ENCODE measurements around the gene CLMP.

CLMP gene

GRCh38 chr11:123052901-123053721, 141.9 kb downstream of the CLMP start:
- no peak overlapping the region for H3K27ac Mint-ChIP-seq
- peaks cover 63% of the 10 kb centered on the region for H3K36me3 Mint-ChIP-seq (ENCODE audit: insufficient read depth)
- no peaks in the 10 kb centered on the region for H3K27me3 Mint-ChIP-seq
- ATAC-seq (replicated peaks) (no peak), DNase-seq (no peak)
- H3K9me3 Mint-ChIP-seq, result no peaks in the 10 kb centered on the region
- H3K4me1 Mint-ChIP-seq (ENCODE audit: low read depth in 2 of 2), result peaks cover 34 to 35% of the 10 kb centered on the region in 2 donors
- H3K4me3 Mint-ChIP-seq, result no peak overlapping the region

GRCh38 chr11:123051634-123052033, 143.4 kb downstream of the CLMP start:
- H3K4me3 Mint-ChIP-seq, result no peak overlapping the region
- DNase-seq (no peak), ATAC-seq (replicated peaks) (no peak)
- no peaks in the 10 kb centered on the region for H3K27me3 Mint-ChIP-seq
- H3K36me3 Mint-ChIP-seq (ENCODE audit: insufficient read depth), result peaks cover 48% of the 10 kb centered on the region
- peaks cover 19 to 20% of the 10 kb centered on the region in 2 donors for H3K4me1 Mint-ChIP-seq (ENCODE audit: low read depth in 2 of 2)
- H3K9me3 Mint-ChIP-seq, result no peaks in the 10 kb centered on the region
- no peak overlapping the region for H3K27ac Mint-ChIP-seq

- ATAC-seq (replicated peaks), result no peak
- H3K4me1 Mint-ChIP-seq (ENCODE audit: low read depth in 2 of 2), result peaks cover 14 to 16% of the 10 kb centered on the region in 2 donors
- no peak for DNase-seq
- H3K27me3 Mint-ChIP-seq, result no peaks in the 10 kb centered on the region
- no peaks in the 10 kb centered on the region for H3K9me3 Mint-ChIP-seq
- no peak overlapping the region for H3K4me3 Mint-ChIP-seq
- peaks cover 44% of the 10 kb centered on the region for H3K36me3 Mint-ChIP-seq (ENCODE audit: insufficient read depth)
- H3K27ac Mint-ChIP-seq, result no peak overlapping the region
Measured at GRCh38 chr11:123051146-123051545, 143.9 kb downstream of the CLMP start.

GRCh38 chr11:123047947-123048293, 147.1 kb downstream of the CLMP start:
- no peak overlapping the region for H3K4me3 Mint-ChIP-seq
- DNase-seq (no peak), ATAC-seq (replicated peaks) (no peak)
- no peak overlapping the region for H3K27ac Mint-ChIP-seq
- H3K36me3 Mint-ChIP-seq (ENCODE audit: insufficient read depth), result peaks cover 13% of the 10 kb centered on the region
- H3K27me3 Mint-ChIP-seq, result no peaks in the 10 kb centered on the region
- no peaks in the 10 kb centered on the region for H3K4me1 Mint-ChIP-seq (ENCODE audit: low read depth in 2 of 2)
- H3K9me3 Mint-ChIP-seq, result no peaks in the 10 kb centered on the region

GRCh38 chr11:123047266-123047946, 147.6 kb downstream of the CLMP start:
- DNase-seq (no peak), ATAC-seq (replicated peaks) (no peak)
- Mint-ChIP-seq H3K27me3 (no peaks in the 10 kb centered on the region), H3K36me3 (ENCODE audit: insufficient read depth) (peaks cover 8% of the 10 kb centered on the region), H3K9me3 (no peaks in the 10 kb centered on the region), H3K4me3 (no peak overlapping the region), H3K27ac (no peak overlapping the region), H3K4me1 (ENCODE audit: low read depth in 2 of 2) (no peaks in the 10 kb centered on the region)

GRCh38 chr11:123046473-123047259, 148.4 kb downstream of the CLMP start:
- Mint-ChIP-seq H3K4me3 (no peak overlapping the region), H3K36me3 (ENCODE audit: insufficient read depth) (peaks cover 3% of the 10 kb centered on the region), H3K4me1 (ENCODE audit: low read depth in 2 of 2) (no peaks in the 10 kb centered on the region), H3K27me3 (no peaks in the 10 kb centered on the region), H3K27ac (peak overlapping the region in 1 of 2 donors; percentile 69), H3K9me3 (no peaks in the 10 kb centered on the region)
- DNase-seq (no peak), ATAC-seq (replicated peaks) (no peak)

GRCh38 chr11:123045101-123045500, 149.9 kb downstream of the CLMP start:
- DNase-seq (no peak), ATAC-seq (replicated peaks) (no peak)
- Mint-ChIP-seq H3K27me3 (peaks cover 0 to under 1% of the 10 kb centered on the region in 2 donors), H3K4me3 (no peak overlapping the region), H3K9me3 (no peaks in the 10 kb centered on the region), H3K27ac (no peak overlapping the region), H3K4me1 (ENCODE audit: low read depth in 2 of 2) (no peaks in the 10 kb centered on the region), H3K36me3 (ENCODE audit: insufficient read depth) (no peaks in the 10 kb centered on the region)

GRCh38 chr11:123041185-123041584, 153.9 kb downstream of the CLMP start:
- peaks cover 0 to 8% of the 10 kb centered on the region in 2 donors for H3K27me3 Mint-ChIP-seq
- ATAC-seq (replicated peaks) (no peak), DNase-seq (no peak)
- H3K4me1 Mint-ChIP-seq (ENCODE audit: low read depth in 2 of 2), result no peaks in the 10 kb centered on the region
- no peak overlapping the region for H3K4me3 Mint-ChIP-seq
- H3K36me3 Mint-ChIP-seq (ENCODE audit: insufficient read depth), result no peaks in the 10 kb centered on the region
- H3K27ac Mint-ChIP-seq, result no peak overlapping the region
- no peaks in the 10 kb centered on the region for H3K9me3 Mint-ChIP-seq

GRCh38 chr11:123040111-123040432, 155.0 kb downstream of the CLMP start:
- Mint-ChIP-seq H3K9me3 (no peaks in the 10 kb centered on the region), H3K4me1 (ENCODE audit: low read depth in 2 of 2) (no peaks in the 10 kb centered on the region), H3K27ac (no peak overlapping the region), H3K4me3 (no peak overlapping the region), H3K27me3 (peaks cover 0 to 8% of the 10 kb centered on the region in 2 donors), H3K36me3 (ENCODE audit: insufficient read depth) (no peaks in the 10 kb centered on the region)
- DNase-seq, result no peak
- no peak for ATAC-seq (replicated peaks)

GRCh38 chr11:123035831-123036230, 159.2 kb downstream of the CLMP start:
- no peaks in the 10 kb centered on the region for H3K4me1 Mint-ChIP-seq (ENCODE audit: low read depth in 2 of 2)
- H3K9me3 Mint-ChIP-seq, result no peaks in the 10 kb centered on the region
- H3K27me3 Mint-ChIP-seq, result peaks cover 0 to 8% of the 10 kb centered on the region in 2 donors
- no peak overlapping the region for H3K27ac Mint-ChIP-seq
- ATAC-seq (replicated peaks) (no peak), DNase-seq (no peak)
- H3K36me3 Mint-ChIP-seq (ENCODE audit: insufficient read depth), result no peaks in the 10 kb centered on the region
- H3K4me3 Mint-ChIP-seq, result no peak overlapping the region

GRCh38 chr11:123034597-123034996, 160.5 kb downstream of the CLMP start:
- Mint-ChIP-seq H3K27ac (no peak overlapping the region), H3K36me3 (ENCODE audit: insufficient read depth) (no peaks in the 10 kb centered on the region), H3K4me1 (ENCODE audit: low read depth in 2 of 2) (no peaks in the 10 kb centered on the region), H3K4me3 (no peak overlapping the region), H3K27me3 (peaks cover 0 to 3% of the 10 kb centered on the region in 2 donors), H3K9me3 (no peaks in the 10 kb centered on the region)
- ATAC-seq (replicated peaks) (no peak), DNase-seq (no peak)

GRCh38 chr11:123033895-123034294, 161.2 kb downstream of the CLMP start:
- Mint-ChIP-seq H3K4me1 (ENCODE audit: low read depth in 2 of 2) (no peaks in the 10 kb centered on the region), H3K27me3 (no peaks in the 10 kb centered on the region), H3K36me3 (ENCODE audit: insufficient read depth) (no peaks in the 10 kb centered on the region), H3K9me3 (no peaks in the 10 kb centered on the region), H3K27ac (no peak overlapping the region), H3K4me3 (no peak overlapping the region)
- ATAC-seq (replicated peaks) (no peak), DNase-seq (no peak)

GRCh38 chr11:123030517-123030916, 164.5 kb downstream of the CLMP start:
- Mint-ChIP-seq H3K9me3 (no peaks in the 10 kb centered on the region), H3K4me1 (ENCODE audit: low read depth in 2 of 2) (no peaks in the 10 kb centered on the region), H3K27me3 (no peaks in the 10 kb centered on the region), H3K4me3 (no peak overlapping the region), H3K27ac (no peak overlapping the region), H3K36me3 (ENCODE audit: insufficient read depth) (no peaks in the 10 kb centered on the region)
- DNase-seq (no peak), ATAC-seq (replicated peaks) (no peak)

All from effector memory CD8-positive, alpha-beta T cell (primary cell).